ENCODE measurements around the gene HPS3.
A peak's percentile ranks its signal among the peaks of the same experiment; 100 is the strongest.
"Not testable (repeated sequence)": the region's sequence is repeated elsewhere in the genome, so short reads cannot be mapped to it uniquely, and the experiment has no call there.

Gene HPS3, protein sequence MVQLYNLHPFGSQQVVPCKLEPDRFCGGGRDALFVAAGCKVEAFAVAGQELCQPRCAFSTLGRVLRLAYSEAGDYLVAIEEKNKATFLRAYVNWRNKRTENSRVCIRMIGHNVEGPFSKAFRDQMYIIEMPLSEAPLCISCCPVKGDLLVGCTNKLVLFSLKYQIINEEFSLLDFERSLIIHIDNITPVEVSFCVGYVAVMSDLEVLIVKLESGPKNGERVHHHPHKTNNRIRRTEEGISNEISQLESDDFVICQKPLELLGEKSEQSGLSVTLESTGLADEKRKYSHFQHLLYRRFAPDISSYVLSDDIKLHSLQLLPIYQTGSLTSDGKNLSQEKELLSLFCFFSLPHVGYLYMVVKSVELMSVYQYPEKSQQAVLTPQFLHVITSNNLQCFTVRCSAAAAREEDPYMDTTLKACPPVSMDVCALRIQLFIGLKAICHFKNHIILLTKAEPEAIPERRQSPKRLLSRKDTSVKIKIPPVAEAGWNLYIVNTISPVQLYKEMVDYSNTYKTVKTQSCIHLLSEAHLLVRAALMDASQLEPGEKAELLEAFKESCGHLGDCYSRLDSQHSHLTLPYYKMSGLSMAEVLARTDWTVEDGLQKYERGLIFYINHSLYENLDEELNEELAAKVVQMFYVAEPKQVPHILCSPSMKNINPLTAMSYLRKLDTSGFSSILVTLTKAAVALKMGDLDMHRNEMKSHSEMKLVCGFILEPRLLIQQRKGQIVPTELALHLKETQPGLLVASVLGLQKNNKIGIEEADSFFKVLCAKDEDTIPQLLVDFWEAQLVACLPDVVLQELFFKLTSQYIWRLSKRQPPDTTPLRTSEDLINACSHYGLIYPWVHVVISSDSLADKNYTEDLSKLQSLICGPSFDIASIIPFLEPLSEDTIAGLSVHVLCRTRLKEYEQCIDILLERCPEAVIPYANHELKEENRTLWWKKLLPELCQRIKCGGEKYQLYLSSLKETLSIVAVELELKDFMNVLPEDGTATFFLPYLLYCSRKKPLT

GRCh38 chr3:149129326-149130205 lies at the start of gene HPS3:
Gene HPS3 (plus strand): TSS chr3:149129638. CDS start chr3:149129724, 86 bp downstream.
- peak; percentile 94 for DNase-seq (ENCODE audit: low spot score)

DNA sequence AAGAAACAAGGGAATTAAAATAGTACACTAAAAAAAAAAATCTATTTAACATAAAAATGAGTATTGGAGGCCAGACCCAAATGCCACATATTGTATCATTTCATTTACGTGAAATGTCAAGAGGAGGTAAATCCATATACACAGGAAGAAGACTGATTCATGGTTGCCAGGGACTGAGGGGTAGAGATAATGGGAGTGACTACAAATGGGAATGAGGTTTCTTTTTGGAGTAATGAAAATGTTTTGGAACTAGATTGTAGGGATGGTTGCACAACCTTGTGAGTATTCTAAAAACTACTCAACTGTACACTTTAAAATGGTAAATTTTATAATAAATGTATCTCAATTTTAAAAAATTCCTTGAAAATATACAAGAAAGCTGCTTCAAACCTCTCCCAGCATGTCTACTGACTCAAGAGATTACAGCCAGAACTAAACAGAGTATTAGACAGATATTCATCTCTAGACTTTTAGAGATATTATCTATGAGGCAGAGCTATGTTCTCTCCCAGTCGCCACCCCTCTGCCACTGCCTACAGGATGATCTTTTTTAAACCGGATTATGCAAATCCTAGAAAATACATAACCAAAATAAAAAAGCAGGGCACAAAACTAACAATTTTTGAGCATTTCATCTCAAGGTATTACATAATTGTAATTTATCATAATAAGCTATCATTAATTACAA lies 49.3 kb upstream of the HPS3 start:
- no peak for DNase-seq (ENCODE audit: low spot score)

- DNase-seq (ENCODE audit: low spot score) = no peak
Measured at GRCh38 chr3:149080699-149081091, 48.7 kb upstream of the HPS3 start.

DNA sequence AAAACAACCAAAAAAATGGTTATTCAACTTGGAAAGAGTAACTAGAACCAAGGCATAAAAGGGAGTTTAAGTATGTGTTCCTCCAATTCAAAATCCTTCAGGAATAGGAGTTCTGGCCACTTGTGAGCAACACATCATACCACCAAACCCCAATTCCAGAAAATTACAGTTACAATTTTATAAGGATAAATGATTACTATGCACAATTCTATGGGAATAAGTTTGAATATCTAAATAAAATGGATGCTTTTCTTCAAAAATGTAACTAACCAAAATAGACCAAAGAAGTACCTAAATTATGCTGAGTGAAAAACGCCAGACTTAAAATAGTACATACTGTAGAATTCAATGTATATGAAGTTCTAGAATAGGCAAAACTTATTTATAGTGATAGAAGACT lies 47.7 kb upstream of the HPS3 start:
- no peak for DNase-seq (ENCODE audit: low spot score)

- DNase-seq (ENCODE audit: low spot score) = peak; percentile 59
Measured at GRCh38 chr3:149085828-149086231, 43.6 kb upstream of the HPS3 start.

GRCh38 chr3:149086232-149086988 lies 43.0 kb upstream of the HPS3 start, which contains the start of gene HLTF:
Gene HLTF (minus strand): TSS chr3:149086533. CDS start chr3:149086336, 197 bp downstream.
- peak; percentile 99 for DNase-seq (ENCODE audit: low spot score)

DNA sequence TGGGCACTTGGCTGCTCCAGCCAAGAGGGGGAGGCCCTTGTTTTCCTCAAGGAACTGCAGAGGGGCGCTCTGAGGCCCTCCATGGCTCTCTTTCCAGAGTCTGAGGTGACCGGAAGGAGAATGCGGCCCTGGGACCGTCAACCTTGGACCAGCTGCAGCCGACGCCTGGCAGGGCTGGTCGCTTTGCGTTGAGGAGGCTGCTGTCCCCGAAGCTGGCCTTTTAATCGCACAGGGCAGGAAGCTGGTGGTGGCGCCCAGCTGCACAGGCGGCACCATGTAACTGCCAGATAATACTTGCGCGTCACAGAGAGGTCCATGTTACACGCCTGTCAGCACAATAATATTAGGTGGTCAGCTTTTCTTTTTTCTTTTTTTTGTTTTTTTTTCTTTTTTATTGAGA lies 42.2 kb upstream of the HPS3 start:
- no peak for DNase-seq (ENCODE audit: low spot score)

- no peak for DNase-seq (ENCODE audit: low spot score)
Measured at GRCh38 chr3:149089395-149089794, 40.0 kb upstream of the HPS3 start.

GRCh38 chr3:149090461-149090860 lies 39.0 kb upstream of the HPS3 start:
- no peak for DNase-seq (ENCODE audit: low spot score)

DNA sequence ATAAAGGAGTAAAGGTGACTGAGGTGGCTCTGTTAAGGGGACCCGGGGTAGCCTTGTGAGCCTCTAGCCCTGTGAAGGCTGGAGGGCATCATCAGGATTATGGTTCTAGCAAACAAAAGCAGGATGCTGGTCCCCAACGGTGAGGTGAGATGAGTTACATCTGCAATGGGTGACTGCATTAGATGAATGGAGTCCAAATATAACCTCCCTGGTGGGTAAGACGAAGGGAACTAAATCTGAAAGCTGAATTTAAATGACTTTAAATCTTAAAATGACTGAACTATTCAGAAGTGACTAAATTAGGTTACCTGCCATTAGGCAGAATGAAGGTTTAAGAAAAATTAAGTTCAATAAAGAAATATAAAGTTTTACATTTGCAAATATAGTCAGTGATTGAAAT lies 38.5 kb upstream of the HPS3 start:
- DNase-seq (ENCODE audit: low spot score) = no peak

DNA sequence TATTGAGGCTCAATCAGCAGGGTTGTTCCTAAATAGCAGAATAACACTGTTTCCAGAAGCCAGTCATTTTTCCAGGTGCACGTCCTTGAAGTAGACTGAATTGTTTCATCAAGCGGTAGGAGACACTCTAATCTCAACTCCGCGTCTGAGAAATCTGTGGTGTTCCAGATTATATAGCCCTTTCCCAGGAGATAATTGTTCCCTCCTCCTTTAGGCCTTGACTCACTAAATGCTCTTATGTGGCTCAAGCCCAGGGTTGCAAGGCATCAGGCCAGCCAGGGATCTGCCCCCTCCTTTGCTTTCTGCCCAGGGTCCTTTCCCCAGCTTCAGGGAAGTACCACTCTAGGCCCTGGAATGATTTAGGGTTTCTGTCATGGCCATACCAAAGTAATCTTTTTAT lies 37.5 kb upstream of the HPS3 start:
- no peak for DNase-seq (ENCODE audit: low spot score)

DNA sequence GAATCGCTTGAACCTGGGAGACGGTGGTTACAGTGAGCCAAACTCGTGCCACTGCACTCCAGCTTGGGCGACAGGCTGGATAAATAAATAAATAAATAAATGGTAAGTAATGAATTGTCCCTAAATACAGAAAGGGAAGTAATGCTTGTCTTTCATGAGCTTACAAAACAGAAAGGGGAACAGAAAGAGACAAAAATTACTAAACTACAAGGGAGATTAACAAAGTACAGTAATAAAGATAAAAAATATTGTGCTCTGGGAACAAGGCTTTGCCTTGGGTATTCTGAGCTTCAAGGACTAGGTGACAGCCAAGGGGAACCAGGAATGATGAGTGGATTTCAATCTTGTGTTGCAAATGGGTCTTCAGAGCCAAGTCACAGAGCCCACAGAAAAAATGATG lies 34.0 kb upstream of the HPS3 start:
- DNase-seq (ENCODE audit: low spot score) = no peak

- not testable (repeated sequence) for DNase-seq (ENCODE audit: low spot score)
Measured at GRCh38 chr3:149097987-149098386, 31.5 kb upstream of the HPS3 start.

GRCh38 chr3:149101154-149101553 lies 28.3 kb upstream of the HPS3 start:
- DNase-seq (ENCODE audit: low spot score) = no peak

DNA sequence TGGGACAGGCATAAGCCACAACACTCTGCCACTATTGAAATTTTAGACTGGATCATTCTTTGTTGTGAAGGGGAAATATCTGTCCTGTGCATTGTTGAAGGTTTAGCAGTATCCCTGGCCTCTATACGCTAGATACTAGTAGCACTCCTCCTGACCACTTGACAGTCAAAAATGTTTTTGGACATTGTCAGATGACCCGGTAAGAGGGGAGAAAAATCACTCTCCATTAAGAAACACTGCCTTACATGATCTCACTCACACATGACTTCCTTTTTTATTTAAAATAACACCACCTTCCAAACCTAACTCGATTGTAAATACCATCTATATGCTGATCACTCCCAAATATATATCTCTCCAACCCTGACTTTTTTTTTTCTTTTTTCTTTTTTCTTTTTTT lies 27.8 kb upstream of the HPS3 start:
- DNase-seq (ENCODE audit: low spot score) = no peak

DNA sequence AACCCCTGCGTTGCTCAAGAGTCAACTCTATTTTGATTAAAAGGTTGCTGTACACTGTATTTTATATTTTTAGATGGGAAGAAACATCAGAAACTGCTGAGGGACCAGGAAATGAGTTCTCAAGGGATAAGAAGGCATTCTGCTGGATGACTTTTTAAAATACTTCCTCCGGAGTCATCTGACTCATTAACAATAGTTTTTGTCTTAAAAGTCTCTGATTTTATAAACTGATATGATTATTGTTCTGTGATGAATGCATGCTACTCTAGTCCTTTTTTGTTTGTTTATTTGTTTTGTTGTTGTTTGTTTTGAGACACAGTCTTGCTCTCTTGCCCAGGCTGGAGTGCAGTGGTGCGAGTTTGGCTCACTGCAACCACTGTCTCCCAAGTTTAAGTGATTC lies 25.0 kb upstream of the HPS3 start:
- DNase-seq (ENCODE audit: low spot score) = no peak

GRCh38 chr3:149114458-149114857 lies 15.0 kb upstream of the HPS3 start:
- no peak for DNase-seq (ENCODE audit: low spot score)

DNA sequence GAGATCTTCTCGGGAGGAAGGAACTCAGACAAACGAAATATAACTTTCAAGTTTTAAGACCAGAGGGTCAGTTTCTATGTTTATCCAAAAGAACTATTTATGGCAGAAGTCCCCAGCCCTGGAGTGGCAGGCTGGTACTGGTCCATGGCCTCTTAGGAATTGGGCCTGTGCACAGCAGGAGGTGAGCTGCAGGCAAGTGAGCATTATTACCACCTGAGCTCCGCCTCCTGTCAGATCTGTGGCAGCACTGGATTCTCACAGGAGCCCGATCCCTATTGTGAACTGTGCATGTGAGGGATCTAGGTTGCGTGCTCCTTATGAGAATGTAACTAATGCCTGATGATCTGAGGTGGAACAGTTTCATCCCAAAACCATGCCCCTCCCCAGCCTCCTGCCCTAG lies 14.3 kb upstream of the HPS3 start:
- DNase-seq (ENCODE audit: low spot score) = no peak

GRCh38 chr3:149118724-149119123 lies 10.7 kb upstream of the HPS3 start:
- DNase-seq (ENCODE audit: low spot score) = no peak

DNA sequence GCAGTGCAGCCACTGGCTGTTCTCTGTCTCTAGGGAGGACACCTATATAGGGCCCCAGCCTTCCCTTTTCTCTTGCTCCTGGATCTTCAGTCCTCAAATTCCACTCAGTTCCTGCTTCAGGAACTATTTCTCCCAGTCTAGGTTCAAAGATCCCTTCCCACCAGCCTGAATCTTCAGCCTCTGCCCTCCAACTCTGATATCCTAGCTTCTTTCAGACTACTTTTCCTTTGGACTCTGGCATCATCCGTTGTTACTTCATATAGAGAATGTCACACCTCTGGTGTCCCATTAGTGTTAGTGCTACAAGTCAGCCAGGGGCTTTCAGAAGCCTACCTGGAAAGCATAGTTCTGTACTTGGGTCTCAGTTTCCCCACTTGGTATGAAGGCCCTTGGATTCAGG lies 10.0 kb upstream of the HPS3 start:
- no peak for DNase-seq (ENCODE audit: low spot score)

Data from NAMALWA (cell line).